HG02852 (cell line): ENCODE measurements around the gene MYLK.
"Not testable (repeated sequence)": the region's sequence is repeated elsewhere in the genome, so short reads cannot be mapped to it uniquely, and the experiment has no call there.

Source experiments
- ATAC-seq: cut with Tn5 transposase; IDR thresholded peaks from one replicate; pipeline ENCODE4 v1.9.1; 2021; ENCODE audit warnings: mild to moderate bottlenecking, moderate library complexity; ENCODE audit not compliant: unreplicated experiment

MYLK gene

DNA sequence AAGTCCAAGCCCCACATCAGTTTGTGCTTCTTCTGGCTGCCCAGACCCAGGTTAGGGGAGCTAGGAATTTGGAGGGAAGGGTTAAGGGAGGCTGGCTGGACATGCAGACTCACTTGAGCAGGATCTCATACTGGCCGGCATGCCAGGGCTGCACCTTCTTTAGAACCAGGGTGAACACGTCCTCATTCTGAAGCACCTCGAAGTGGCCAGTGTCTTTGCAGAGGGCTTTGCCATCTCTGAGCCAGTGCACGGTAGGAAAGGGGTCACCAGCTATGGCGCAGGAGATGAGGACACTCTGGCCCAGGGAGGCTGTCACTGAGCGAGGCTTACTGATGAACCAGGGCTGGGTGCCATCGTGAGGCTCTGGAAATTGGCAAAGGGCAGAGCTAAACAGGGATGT, 176.5 kb downstream of the MYLK start:
- not testable (repeated sequence) for ATAC-seq

DNA sequence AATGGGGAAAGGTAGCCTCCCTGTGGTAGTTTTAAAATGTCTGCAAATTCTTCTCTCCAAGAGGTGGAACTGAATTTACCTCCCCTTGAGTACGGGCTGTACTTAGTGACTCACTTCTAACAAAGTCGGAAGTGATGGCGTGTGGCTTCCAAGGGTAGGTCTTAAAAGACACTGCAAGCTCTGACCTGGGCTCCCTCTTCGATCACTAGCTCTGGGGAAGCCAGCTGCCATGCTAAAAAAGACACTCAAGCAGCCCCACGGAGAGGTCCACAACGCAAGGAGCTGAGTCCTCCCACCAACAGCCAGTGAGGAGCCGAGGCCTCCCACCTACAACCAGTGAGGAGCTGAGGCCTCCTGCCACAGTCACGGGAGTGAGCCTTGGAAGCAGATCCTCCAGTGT, 177.3 kb downstream of the MYLK start:
- no peak for ATAC-seq

DNA sequence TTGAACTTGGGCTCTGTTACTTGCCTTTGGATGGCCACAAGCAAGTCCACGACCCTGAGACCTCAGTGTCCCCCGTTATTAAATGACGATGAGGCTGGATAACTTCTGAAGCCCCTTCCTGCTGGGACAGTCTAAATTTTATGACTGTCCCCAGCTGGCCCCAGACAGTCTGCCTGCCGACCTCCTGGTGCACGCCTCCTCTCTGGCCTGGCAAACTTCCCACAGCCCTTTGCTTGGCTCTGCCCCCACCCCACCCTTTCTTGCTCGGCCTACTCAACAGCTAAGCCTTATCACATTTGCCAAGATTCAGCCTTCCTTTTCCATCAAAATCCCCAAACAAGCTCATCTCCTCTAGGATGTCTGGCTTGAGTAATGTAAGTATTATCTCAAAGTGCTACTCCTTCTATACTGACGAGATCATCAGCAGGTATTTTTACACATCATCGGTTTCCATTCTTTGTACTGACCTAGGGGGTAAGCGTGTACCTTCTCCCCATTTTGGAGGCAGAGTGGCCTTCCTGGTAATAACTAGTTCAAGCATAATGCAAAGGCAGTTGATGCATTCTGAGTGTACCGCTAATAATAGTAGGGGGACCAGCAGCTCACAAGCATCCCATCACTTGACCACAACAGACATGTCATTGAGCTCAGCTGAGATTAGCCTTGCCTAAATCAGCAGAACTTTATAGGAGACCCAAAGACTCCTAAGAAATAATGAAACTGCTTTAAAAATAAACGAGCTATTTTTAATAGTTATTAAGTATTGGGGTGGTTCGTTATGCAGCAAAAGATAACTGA, 178.4 kb downstream of the MYLK start:
- no peak for ATAC-seq

DNA sequence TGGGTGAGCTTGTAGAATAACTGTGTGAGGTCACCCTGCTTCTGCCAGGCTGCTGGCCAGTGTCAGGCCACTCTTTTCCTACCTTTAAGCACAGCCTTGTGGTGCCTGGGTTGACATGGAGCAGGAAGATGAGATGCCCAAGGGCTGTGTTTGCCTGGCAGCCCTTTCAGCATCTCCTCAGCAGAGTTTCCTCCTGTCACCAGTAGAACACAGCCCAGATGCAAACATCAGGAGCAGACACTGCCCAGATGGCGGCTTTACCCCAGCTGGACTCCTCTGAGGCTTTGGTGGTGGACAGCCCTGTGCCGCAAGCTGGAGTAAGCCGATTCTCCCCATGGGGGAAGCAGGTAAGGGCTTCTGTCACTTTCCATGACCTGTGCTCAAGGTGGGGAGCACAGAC, 180.5 kb downstream of the MYLK start:
- ATAC-seq: not testable (repeated sequence)

DNA sequence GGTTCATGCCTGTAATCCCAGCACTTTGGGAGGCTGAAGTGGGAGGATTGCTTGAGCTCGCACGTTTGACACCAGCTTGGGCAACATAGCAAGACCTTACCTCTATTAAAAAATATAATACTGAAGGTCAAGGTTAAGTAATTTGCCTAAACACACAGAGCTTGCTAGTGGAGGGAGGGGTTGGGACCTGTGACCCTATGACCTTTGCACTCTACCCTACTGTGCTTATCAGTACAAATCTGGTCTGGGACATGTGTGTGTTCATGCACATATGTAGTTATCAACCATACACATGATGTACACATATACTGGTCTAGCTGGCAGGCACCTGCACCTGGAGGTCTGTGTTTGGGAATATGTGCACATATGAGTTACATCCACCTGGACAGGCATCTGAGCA, 181.4 kb downstream of the MYLK start:
- no peak for ATAC-seq

DNA sequence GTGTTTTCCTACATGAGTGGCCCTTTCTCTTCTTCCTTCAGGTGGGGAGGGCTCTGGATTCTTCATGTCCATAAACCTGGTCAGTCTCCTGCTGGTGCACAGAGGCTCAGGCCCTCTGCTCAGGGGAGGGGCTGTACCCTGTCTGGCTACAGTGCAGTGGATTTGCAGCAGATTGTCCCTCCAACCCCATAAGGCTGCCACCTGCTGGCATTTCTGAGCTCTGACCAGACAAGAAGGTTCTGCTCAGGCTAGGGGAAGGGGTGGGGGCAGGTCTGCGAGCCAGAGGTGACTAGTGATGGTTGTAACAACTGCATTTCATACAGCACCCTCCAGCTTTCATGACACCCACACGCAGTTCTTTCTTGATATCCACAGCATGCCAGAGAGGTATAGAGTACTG, 182.1 kb downstream of the MYLK start:
- ATAC-seq: not testable (repeated sequence)

DNA sequence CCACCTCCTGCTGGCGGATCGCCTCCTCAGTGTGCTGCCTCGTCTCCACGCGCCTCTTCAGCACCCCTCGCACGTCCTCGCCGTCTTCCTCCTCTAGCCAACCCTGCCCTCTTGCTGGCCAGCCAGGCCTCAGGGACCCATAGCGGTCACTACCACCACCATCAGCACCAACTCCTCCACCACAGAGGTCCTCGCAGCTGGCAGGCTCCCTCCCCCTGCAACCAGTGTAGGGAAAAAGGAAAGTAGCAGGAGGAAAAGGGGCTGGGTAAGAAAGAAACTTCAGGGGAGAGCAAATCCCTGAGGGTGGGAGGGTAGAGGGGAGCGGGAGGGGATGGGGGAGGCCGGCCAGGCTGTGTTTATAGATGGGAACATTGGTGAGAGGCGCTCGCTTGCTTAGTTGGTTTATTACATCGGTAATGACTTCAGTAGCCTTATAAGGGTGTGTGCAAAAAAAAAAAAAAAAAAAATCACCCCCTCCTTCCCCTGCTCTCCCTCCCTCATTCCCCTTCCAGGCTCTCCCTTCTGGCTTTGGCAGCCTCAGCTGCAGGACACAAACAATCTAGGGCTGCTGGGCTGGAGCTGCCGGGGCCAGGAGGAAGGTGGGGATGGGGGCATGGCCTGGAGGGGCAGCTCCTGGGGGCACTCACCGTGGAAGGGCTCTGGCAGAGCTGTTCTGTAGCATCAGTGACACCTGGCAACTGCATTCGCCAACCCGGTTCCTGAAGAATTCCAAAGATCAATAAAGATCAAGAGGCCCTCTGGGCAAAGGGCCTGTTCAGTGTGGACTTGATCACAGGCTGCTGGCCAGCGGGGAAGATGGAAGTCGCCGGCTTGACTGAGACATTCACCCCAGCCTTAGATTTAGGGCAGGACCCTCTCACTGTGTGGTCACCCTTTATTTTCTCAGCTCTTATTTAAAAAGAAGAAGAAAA, 183.1 kb downstream of the MYLK start:
- ATAC-seq: no peak

DNA sequence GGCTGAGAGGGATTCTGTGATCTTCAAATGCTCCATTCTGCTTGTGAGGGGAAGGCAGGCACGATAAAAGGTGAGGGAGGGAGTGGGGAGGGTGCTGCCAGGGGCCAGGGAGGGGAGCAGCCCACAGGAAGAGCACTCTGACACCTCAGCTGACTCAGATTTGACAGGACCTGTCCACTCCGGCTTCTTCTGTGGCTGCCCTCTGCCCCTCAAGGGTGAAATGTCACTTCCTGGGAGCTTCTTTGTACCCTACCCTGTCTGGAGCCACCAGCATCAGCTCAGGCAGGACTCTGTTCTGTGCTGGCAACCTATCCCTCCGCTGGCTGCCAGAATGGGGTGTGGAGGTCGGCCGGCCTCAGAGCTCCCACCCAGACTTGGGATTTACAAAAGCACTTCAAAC, 185.3 kb downstream of the MYLK start:
- no peak for ATAC-seq

DNA sequence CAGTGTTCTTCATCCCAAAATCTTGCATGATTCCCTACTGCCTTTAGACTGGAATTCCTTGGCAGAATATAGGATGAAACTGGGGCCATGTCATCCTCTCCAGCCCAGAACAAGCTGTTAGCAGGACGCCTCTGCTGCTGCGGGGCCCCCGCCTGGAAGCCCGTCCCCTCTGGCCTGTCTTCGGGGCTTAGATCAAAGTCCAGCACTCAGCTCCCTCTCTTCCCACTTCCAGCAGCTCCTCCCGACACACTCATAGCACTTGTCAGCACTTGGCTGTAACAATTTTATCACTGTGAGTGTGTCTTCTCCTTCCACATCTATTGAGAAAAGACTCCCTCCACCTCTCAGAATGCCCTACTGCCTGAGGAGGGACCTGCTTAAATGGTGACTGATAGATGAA, 187.3 kb downstream of the MYLK start:
- no peak for ATAC-seq

DNA sequence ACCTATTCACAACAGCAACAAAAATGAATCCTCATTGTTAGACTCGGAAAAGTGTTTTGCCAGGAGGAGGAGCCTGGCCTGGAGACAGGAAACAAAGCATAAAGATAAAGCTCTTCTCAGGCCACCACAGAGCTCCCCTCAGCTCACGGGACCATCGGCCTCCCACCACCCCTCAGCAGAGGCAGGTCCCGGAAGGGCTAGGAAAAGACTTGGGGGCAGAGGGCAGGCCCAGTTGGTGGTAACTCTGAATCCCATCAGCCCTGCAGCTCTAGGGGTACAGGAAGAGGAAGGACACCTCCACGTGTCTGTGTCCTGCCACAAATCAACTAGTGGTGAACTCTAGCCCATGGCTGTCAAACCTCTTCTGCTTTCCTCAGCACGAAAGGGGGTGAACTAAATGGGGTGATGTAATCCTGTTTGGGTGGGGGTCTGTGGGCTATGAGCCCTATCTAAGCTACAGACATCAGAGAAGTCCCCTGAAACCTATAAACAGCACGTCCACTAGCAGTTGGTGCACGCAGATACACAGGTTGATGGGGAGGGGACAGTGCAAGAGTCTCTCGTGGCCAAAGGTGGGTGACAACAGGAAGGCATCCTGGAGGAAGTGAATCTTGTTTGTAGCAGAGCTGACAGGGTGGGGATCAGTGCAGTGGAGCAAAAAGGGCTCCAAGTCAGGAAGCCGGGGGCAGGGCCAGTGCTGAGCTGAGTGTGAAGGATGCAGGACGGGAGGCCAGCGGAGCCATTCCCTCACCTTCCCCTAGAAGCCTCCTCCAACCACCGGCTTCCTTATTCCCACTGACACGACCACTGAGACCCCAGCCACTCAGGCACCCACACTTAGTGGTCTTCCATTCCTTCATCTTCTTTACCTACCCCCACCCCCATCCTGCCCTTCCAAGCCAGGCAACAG, 188.1 kb downstream of the MYLK start:
- no peak for ATAC-seq

DNA sequence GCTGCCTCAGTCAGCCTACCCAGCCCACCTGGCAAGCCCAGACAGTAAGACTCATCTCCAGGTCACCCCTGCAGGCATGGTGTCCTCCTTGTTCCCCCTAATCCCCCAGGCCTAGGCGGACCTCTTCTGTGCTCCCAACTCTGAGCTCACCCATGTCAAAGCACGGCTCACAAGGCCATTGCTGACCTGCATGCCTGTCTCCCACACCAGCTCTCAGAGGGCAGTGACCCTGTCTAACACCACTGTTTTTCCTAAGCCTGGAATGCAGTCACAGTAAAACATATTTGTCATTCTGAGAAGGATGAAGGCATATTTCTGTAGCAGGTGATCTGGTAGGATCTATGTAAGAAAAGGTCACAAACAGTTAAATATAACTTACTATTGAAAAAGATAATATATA, 189.0 kb downstream of the MYLK start:
- no peak for ATAC-seq

DNA sequence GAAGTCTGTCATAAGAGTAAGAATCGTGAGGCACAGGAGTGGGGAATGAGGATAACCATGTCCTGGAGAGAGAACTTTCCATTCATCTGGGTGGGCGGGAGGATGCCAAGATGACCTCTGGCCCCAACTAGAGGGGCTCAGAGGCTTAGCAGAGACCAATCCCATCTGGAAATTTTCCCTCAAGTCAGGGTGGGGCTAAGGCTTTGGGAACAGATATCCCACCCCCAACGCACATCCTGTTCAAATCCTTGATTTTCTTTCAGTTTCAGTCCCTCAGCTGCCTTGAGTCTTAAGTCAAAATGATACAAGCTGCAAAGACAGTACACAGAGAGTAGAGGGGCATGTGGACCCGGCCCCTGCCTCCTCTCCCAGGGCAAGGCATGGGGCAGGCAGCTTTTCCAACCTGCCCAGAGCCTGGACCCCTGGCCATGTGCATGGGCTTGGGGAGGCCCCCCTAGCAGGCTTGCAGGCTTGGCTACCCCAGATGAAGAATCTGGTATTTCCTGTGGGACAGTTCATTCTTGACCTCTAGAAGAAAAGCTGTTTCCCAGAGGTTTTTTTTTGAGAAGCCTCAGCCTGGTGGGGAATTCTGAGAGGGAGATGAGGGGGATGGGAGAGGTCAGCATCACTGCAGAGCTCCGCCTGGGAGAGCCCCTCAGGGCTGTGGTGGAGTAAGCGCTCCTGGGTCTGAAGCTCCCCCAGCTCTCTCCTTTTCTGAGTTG, 189.6 kb downstream of the MYLK start:
- no peak for ATAC-seq

DNA sequence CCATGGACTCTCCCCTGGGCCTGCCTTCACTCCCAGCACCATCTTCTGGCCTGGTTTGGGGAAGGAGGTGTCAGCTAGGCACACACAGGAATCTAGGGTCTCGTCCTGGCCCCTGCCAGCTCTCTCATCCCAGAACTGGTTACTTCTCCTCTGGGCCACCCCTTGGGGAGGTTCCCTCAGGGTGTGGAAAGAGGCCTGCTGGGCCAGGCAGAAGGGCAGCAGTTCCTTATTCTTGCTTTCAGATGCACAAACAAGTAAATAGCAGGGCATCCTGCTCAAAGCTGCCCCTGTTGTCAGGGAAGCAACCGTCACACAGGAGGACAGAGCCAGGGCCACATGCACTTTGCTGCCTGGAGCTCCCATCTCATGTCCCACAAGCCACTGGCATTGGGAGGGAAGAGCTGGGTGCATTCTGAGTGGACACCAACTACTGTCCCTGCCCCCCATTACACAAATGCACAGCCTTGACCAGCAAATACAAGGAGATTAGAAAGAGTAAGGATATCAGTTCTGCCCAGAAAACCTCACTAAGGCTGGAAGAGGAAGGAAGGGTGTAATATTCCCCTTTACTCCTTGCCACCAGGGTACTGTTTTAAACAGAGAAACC, 190.4 kb downstream of the MYLK start:
- no peak for ATAC-seq

DNA sequence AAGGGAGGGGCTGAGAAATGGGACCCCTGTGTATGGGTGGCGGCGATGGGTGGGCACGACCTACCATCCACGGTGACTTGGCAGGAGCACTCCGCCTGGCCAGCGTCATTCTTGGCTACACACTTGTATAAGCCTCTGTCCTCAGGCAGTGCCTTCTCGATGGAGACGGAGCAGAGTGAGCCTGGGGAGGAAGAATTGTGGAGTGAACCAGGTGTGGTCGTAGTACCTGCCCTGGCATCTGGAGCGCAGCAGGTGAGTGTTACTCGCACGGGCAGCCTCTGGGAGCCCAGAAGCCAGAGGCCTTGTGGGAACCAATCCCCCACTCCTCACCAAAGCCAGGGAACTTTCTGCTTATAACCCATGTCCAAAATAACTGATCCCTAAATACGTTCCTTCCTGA, 191.5 kb downstream of the MYLK start:
- no peak for ATAC-seq

DNA sequence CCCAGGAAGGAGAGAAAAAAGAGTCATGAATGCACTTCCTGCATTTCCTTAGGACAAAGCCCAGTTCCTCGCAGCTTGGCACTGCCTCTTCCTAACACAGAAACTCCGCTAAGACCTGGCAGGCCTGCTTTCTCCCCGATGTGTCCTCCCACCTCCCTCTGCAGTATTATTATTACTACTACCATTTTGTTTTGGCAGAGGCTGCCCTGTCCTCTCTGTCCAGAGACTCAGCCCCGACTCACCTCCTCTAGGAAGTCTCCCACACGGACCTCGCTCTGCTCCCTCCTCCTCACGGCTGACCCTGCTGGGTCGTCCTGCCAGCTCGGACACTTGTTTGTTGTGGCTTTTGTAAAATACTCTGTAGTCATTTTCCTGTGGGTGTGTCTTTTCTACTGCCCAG, 192.1 kb downstream of the MYLK start:
- no peak for ATAC-seq

DNA sequence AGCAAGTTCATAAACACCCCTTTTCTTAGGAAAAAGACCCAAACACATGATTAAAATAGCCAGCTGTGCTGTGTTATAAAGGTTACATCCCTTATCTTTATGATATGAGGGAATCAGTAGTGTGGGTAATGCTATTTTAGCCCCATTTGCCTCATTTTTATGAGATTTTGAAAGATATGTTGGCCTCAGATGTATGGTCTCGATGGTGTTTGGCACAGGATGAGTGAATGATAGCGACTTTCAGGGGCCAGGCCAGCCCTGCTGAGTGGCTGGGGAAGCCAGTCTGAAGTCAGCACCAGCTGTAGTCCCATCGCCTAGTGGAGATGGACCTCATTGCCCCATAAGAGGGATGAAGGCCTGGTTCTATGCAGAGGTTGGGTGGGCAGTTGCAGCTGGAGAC, 194.3 kb downstream of the MYLK start:
- ATAC-seq: no peak

DNA sequence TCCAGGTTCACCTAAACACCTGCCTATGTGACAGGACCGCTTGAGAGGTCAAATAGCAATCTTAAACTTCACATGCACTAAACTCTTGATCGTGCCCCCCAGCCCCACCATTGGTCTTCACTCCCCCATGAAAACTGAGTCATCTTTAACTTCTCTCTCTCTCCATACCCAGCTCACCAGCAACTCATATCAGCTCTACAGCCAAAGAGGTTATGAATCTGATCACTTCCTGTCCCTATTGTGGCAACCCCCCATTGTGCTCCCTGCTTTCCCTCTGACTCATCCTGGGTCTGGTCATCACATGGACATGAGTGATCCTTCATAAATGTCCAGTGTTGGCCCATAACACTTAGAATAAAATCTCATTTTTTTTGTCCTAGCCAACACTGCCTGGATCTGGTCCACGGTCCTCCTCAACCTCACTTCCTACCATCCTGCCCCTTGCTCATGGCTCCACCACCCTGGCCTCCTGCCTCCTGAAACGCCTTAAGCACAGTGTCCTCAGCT, 195.8 kb downstream of the MYLK start:
- no peak for ATAC-seq

DNA sequence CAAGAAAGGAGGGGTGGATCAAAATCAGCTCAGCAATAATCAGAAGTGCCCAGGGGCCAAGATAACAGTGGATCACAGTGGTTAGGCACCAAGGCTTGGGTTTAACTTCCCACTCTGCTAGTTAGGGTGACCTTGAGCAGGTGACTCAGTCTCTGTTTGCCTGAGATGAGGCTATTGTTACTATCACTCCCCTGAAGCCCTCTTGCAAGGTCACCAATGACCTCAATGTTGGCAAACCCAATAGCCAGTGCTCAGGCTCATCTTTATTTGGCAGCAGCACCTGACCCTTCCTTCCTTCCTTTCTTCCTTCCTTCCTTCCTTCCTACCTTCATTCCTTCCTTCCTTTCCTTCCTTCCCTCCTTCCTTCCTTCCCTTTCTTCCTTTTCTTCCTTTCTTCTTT, 196.8 kb downstream of the MYLK start:
- ATAC-seq: no peak

DNA sequence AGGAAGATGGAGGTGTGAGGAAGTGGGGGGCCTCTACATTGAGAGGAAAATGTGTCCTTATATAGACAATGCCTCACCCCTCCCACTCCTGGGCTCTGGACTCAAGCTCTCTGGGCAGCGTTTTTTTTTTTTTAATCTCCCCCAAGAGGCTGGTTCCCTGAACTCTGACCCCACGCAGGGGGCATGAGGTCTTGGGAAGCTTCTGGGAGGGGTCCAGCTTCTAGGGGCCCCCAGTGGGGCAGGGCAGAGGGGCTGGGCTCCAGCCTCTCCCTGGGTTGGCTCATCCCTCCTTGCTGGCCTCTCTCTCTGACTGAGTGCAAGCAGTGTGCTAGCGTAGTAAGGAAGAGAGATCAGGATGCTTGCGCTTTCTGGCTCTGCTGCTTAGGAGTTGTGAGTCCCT, 197.9 kb downstream of the MYLK start:
- no peak for ATAC-seq

DNA sequence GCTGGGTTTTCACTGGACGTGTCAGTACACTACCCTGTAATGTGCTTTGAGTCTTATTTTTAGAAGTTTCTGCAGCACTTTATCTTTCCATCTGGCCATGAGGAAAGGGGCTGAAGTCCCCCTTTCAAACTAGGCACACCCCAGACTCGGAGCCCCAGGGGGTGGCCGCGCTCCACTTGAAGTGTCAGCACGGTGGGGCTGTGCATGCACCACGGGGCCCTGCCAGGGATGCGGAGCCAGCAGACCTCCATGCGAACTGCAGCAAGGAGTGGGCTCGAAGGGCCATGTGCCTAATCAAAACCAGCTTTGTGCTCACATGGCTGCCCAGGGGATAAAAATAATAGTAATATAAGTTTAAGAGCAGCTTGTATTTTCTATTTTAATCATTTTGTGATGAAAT, 198.4 kb downstream of the MYLK start:
- ATAC-seq: no peak
